H9 (cell line): ENCODE measurements around the gene SCNM1. TPM values are rescaled to one million over a fixed set of nuclear protein-coding genes. Genes with fewer than 3 reads are reported as not detected.
A peak's percentile ranks its signal among the peaks of the same experiment; 100 is the strongest.

Experiments used
- DNase-seq: peaks from one replicate; pipeline ENCODE4 v3.0.0-alpha.2; 2017
- H2AFZ ChIP-seq: one replicate; pipeline ENCODE4 v1.6.1; 2013; ENCODE audit warnings: mild to moderate bottlenecking, low read length, control low read depth, moderate library complexity
- H2AK5ac ChIP-seq: 2 replicates; pipeline ENCODE4 v1.6.1; 2013; ENCODE audit warnings: low read length, control low read depth, mixed read lengths; ENCODE audit not compliant: insufficient read length
- H2BK120ac ChIP-seq: one replicate; pipeline ENCODE4 v1.6.1; 2013; ENCODE audit warnings: low read depth, mild to moderate bottlenecking, low read length, control low read depth, inconsistent platforms; ENCODE audit not compliant: poor library complexity, severe bottlenecking
- H2BK12ac ChIP-seq: 2 replicates; pipeline ENCODE4 v1.6.1; 2013; ENCODE audit warnings: low read length, control low read depth, mixed read lengths, low read depth; ENCODE audit not compliant: insufficient read length
- H2BK15ac ChIP-seq: 2 replicates; pipeline ENCODE4 v1.6.1; 2013; ENCODE audit warnings: low read depth, low read length, control low read depth
- H2BK20ac ChIP-seq: one replicate; pipeline ENCODE4 v1.6.1; 2013; ENCODE audit warnings: low read depth, mild to moderate bottlenecking, low read length, control low read depth, inconsistent platforms; ENCODE audit not compliant: poor library complexity, severe bottlenecking
- H2BK5ac ChIP-seq: 2 replicates; pipeline ENCODE4 v1.6.1; 2013; ENCODE audit warnings: low read length, control low read depth, mixed read lengths; ENCODE audit not compliant: insufficient read length
- H3K14ac ChIP-seq: 2 replicates; pipeline ENCODE4 v1.6.1; 2013; ENCODE audit warnings: low read length, control low read depth; ENCODE audit not compliant: insufficient read depth
- H3K18ac ChIP-seq: 2 replicates; pipeline ENCODE4 v1.6.1; 2013; ENCODE audit warnings: low read depth, mild to moderate bottlenecking, mixed read lengths, low read length, control low read depth; ENCODE audit not compliant: insufficient read length
- H3K23ac ChIP-seq: 2 replicates; pipeline ENCODE4 v1.6.1; 2013; ENCODE audit warnings: low read length, control low read depth, mixed read lengths, low read depth; ENCODE audit not compliant: insufficient read length
- H3K23me2 ChIP-seq: 2 replicates; pipeline ENCODE4 v1.6.1; 2013; ENCODE audit warnings: low read depth, mild to moderate bottlenecking, mixed read lengths, low read length, control low read depth; ENCODE audit not compliant: insufficient read length, poor library complexity, severe bottlenecking
- H3K27ac ChIP-seq: 2 replicates; pipeline ENCODE4 v1.5.1; 2013; ENCODE audit warnings: low read length, control low read depth, mixed read lengths, low read depth; ENCODE audit not compliant: insufficient read length
- H3K27me3 ChIP-seq: 2 replicates; pipeline ENCODE4 v1.6.1; 2013; ENCODE audit warnings: low read length, control low read depth, inconsistent platforms; ENCODE audit not compliant: insufficient read depth
- H3K4ac ChIP-seq: 2 replicates; pipeline ENCODE4 v1.6.1; 2013; ENCODE audit warnings: low read depth, mild to moderate bottlenecking, control low read depth, inconsistent platforms, low read length, moderate library complexity
- H3K4me1 ChIP-seq: 2 replicates; pipeline ENCODE4 v1.6.1; 2013; ENCODE audit warnings: low read length, control low read depth, inconsistent platforms; ENCODE audit not compliant: insufficient read depth
- H3K4me2 ChIP-seq: 2 replicates; pipeline ENCODE4 v1.6.1; 2013; ENCODE audit warnings: low read length, control low read depth, mixed read lengths; ENCODE audit not compliant: insufficient read length, insufficient read depth
- H3K56ac ChIP-seq: 2 replicates; pipeline ENCODE4 v1.6.1; 2013; ENCODE audit warnings: low read depth, mild to moderate bottlenecking, mixed read lengths, low read length, control low read depth; ENCODE audit not compliant: insufficient read length
- H3K79me1 ChIP-seq: 2 replicates; pipeline ENCODE4 v1.6.1; 2013; ENCODE audit warnings: low read depth, mild to moderate bottlenecking, moderate library complexity, low read length, control low read depth, inconsistent platforms; ENCODE audit not compliant: insufficient read depth, poor library complexity, severe bottlenecking
- H3K79me2 ChIP-seq: 2 replicates; pipeline ENCODE4 v1.6.1; 2013; ENCODE audit warnings: low read length, control low read depth, inconsistent platforms; ENCODE audit not compliant: insufficient read depth
- H3K9ac ChIP-seq: 2 replicates; pipeline ENCODE4 v1.6.1; 2013; ENCODE audit warnings: low read length, control low read depth, mixed read lengths; ENCODE audit not compliant: insufficient read length; ENCODE audit errors: extremely low read depth
- H3K9me3 ChIP-seq: one replicate; pipeline ENCODE4 v1.6.1; 2013; ENCODE audit warnings: low read depth, low read length, inconsistent platforms; ENCODE audit not compliant: control insufficient read depth
- H3T11ph ChIP-seq: one replicate; pipeline ENCODE4 v1.6.1; 2013; ENCODE audit warnings: mild to moderate bottlenecking, low read length, control low read depth, inconsistent platforms
- H4K20me1 ChIP-seq: one replicate; pipeline ENCODE4 v1.6.1; 2013; ENCODE audit not compliant: control insufficient read depth, insufficient read length, insufficient read depth
- H4K5ac ChIP-seq: 2 replicates; pipeline ENCODE4 v1.6.1; 2013; ENCODE audit warnings: low read depth, mild to moderate bottlenecking, mixed read lengths, low read length, control low read depth; ENCODE audit not compliant: insufficient read length
- H4K8ac ChIP-seq: replicated peaks from 2 replicates; pipeline ENCODE4 v1.6.1; 2013; ENCODE audit warnings: low read length, control low read depth, mixed read lengths, low read depth; ENCODE audit not compliant: insufficient read length
- H4K91ac ChIP-seq: 2 replicates; pipeline ENCODE4 v1.6.1; 2013; ENCODE audit warnings: low read depth, mild to moderate bottlenecking, moderate library complexity, mixed read lengths, low read length, control low read depth; ENCODE audit not compliant: insufficient read length
- H3K27ac Mint-ChIP-seq, 3 experiments: 2 replicates in 2 of 3; 3 replicates in 1 of 3; pipeline ENCODE4 v1.8.0; 2020 to 2021; ENCODE audit warnings: mixed read lengths in 3 of 3, mild to moderate bottlenecking in 1 of 3, moderate library complexity in 1 of 3
- H3K27me3 Mint-ChIP-seq: 2 replicates; pipeline ENCODE4 v1.8.0; 2021; ENCODE audit warnings: low read depth, mild to moderate bottlenecking, moderate library complexity, mixed read lengths
- H3K36me3 Mint-ChIP-seq, 3 experiments: 2 replicates in 2 of 3; 3 replicates in 1 of 3; pipeline ENCODE4 v1.8.0; 2020 to 2021; ENCODE audit warnings: low read depth in 3 of 3, mixed read lengths in 3 of 3; ENCODE audit not compliant: insufficient read depth in 1 of 3
- H3K4me1 Mint-ChIP-seq, 2 experiments: 2 replicates each; pipeline ENCODE4 v1.8.0; 2020; ENCODE audit warnings: mixed read lengths in 2 of 2
- H3K4me3 Mint-ChIP-seq, 2 experiments: 2 replicates in 1 of 2; 3 replicates in 1 of 2; pipeline ENCODE4 v1.8.0; 2020 to 2021; ENCODE audit warnings: mild to moderate bottlenecking in 2 of 2, mixed read lengths in 2 of 2, moderate library complexity in 1 of 2
- H3K9me3 Mint-ChIP-seq, 2 experiments: 2 replicates in 1 of 2; 3 replicates in 1 of 2; pipeline ENCODE4 v1.8.0; 2020; ENCODE audit warnings: mild to moderate bottlenecking in 2 of 2, mixed read lengths in 2 of 2, moderate library complexity in 1 of 2
- CTCF ChIP-seq: fragments of 200-600 bp; sonication (generic); conservative IDR thresholded peaks from 3 replicates; pipeline ENCODE4 v1.8.0; 2021; ENCODE audit warnings: antibody characterized with exemption, mild to moderate bottlenecking
- WGBS: extraction: QIAGEN DNeasy Blood & Tissue Kit; methylation state at CpG from one replicate; pipeline ENCODE4 v1.1.7; 2013; ENCODE audit warnings: missing lambda C conversion rate, low lambda C conversion rate, mixed read lengths; ENCODE audit not compliant: insufficient read length; ENCODE audit errors: extremely low coverage; 5-methylcytosine and 5-hydroxymethylcytosine counted together
- total RNA-seq: library from RNA; stranded (reverse); gene quantifications from 2 replicates; pipeline ENCODE4 v1.2.1, GENCODE V29; 2021

SCNM1 gene
- total RNA-seq, 1 experiment from 2014 or later, result 60.5 TPM

GRCh38 chr1:151175041-151175741, 9.2 kb downstream of the SCNM1 start:
- Histone ChIP-seq H3K56ac (no peak overlapping the region), H3K4ac (no peak overlapping the region), H4K91ac (no peak overlapping the region), H3K23me2 (no peaks in the 10 kb centered on the region), H2BK120ac (no peak overlapping the region), H3K79me2 (no peaks in the 10 kb centered on the region), H3K27me3 (no peaks in the 10 kb centered on the region), H3K4me1 (no peaks in the 10 kb centered on the region), H2BK5ac (no peak overlapping the region), H3K14ac (no peak overlapping the region), H2BK12ac (no peak overlapping the region), H3K79me1 (no peaks in the 10 kb centered on the region), H3K9ac (no peak overlapping the region), H3K4me2 (no peak overlapping the region), H3K23ac (no peak overlapping the region), H2AFZ (no peak overlapping the region), H4K5ac (no peak overlapping the region), H4K8ac (no peak overlapping the region), H3K9me3 (no peaks in the 10 kb centered on the region), H3K18ac (no peak overlapping the region), H4K20me1 (no peaks in the 10 kb centered on the region), H2BK15ac (no peak overlapping the region), H3K27ac (no peak overlapping the region), H2BK20ac (no peak overlapping the region), H2AK5ac (no peak overlapping the region), H3T11ph (no peak overlapping the region)
- H3K27me3 Mint-ChIP-seq, result no peaks in the 10 kb centered on the region
- peak overlapping the region in 2 of 3 experiments; percentile 28 to 60; a peak in 2 of 7 replicates for H3K27ac Mint-ChIP-seq
- H3K36me3 Mint-ChIP-seq, result peaks cover 29 to 55% (median 47%) of the 10 kb centered on the region in 3 experiments; a peak in 6 of 7 replicates
- TF ChIP-seq CTCF, result no peak
- no peak for DNase-seq
- no peaks in the 10 kb centered on the region for H3K9me3 Mint-ChIP-seq
- no CpG with 5 or more reads among the region's 6 CpGs for WGBS
- H3K4me3 Mint-ChIP-seq, result no peak overlapping the region
- H3K4me1 Mint-ChIP-seq, result peaks cover 2 to 3% of the 10 kb centered on the region in 2 experiments
